EH (cell line): ENCODE data around the gene IFITM5.
A peak's percentile ranks its signal among the peaks of the same experiment; 100 is the strongest.

Source experiments
- DNase-seq: peaks from one replicate; pipeline ENCODE4 v3.0.0-alpha.2; 2015; ENCODE audit warnings: low read depth

Gene IFITM5

GRCh38 chr11:266676-267439, 32.5 kb downstream of the IFITM5 start:
- DNase-seq = no peak

GRCh38 chr11:261624-262023, 37.7 kb downstream of the IFITM5 start:
- DNase-seq = no peak

GRCh38 chr11:259413-259812, 39.9 kb downstream of the IFITM5 start:
- no peak for DNase-seq

- no peak for DNase-seq
Measured at GRCh38 chr11:257766-258493, 41.4 kb downstream of the IFITM5 start.

- no peak for DNase-seq
Measured at GRCh38 chr11:256952-257737, 42.2 kb downstream of the IFITM5 start.

GRCh38 chr11:255816-256215, 43.5 kb downstream of the IFITM5 start:
- DNase-seq = no peak

GRCh38 chr11:255176-255575, 44.1 kb downstream of the IFITM5 start:
- DNase-seq = peak; percentile 32

- no peak for DNase-seq
Measured at GRCh38 chr11:253886-254270, 45.4 kb downstream of the IFITM5 start.

GRCh38 chr11:253160-253885, 46.0 kb downstream of the IFITM5 start:
- DNase-seq = no peak

- no peak for DNase-seq
Measured at GRCh38 chr11:252666-253065, 46.7 kb downstream of the IFITM5 start.

GRCh38 chr11:251550-251949, 47.8 kb downstream of the IFITM5 start:
- no peak for DNase-seq

GRCh38 chr11:250740-251299, 48.5 kb downstream of the IFITM5 start:
- peak; percentile 57 for DNase-seq

- no peak for DNase-seq
Measured at GRCh38 chr11:250274-250673, 49.1 kb downstream of the IFITM5 start.

GRCh38 chr11:249062-249461, 50.3 kb downstream of the IFITM5 start:
- no peak for DNase-seq
